ENCODE data around the gene BSND.

BSND gene

DNA sequence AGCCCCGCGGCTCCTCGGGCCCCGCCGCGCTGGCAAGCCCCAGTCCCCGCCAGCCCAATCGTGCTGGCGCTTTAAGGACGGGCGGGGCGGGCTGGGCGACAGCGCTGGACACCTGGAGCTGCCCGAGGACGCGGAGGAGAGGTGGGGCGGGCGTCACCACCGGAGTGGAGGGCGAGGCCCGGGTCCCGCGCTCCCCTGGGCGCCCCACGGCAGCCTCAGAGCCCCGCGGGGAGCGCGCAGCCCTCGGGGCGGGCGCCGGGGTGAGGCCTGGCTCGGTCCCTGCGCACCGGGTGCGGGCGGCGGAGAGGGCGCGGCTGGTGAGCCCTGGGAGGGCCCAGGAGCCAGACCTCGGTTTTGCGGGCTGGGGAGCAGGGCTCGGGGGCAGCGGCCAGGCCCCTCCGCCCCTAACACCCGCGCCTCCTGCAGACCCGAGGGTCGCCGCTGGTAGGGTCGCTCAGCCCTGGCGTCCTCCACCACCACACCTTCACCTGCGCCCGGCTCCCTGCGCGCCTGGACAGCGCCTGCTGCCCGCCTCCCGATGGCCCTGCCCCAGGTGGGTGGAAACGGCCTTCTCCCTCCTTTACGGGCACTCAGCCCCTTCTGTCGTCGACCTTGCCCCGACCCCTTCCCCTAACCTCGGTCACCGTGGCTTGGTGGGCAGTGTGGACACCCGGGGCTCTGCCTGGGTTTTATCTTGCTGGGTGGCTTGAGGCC, 18.0 kb upstream of the BSND start, which contains the start of gene TMEM61:
TMEM61 (plus strand) TSS at position 101 of the 714 bp plus-strand sequence; CDS start at position 539, 438 bp downstream.
- H3K4me3 ChIP-seq (ENCODE audit: low read depth, low read length): no peak within 1 kb of the TSS
- TF ChIP-seq, protein P1, sequence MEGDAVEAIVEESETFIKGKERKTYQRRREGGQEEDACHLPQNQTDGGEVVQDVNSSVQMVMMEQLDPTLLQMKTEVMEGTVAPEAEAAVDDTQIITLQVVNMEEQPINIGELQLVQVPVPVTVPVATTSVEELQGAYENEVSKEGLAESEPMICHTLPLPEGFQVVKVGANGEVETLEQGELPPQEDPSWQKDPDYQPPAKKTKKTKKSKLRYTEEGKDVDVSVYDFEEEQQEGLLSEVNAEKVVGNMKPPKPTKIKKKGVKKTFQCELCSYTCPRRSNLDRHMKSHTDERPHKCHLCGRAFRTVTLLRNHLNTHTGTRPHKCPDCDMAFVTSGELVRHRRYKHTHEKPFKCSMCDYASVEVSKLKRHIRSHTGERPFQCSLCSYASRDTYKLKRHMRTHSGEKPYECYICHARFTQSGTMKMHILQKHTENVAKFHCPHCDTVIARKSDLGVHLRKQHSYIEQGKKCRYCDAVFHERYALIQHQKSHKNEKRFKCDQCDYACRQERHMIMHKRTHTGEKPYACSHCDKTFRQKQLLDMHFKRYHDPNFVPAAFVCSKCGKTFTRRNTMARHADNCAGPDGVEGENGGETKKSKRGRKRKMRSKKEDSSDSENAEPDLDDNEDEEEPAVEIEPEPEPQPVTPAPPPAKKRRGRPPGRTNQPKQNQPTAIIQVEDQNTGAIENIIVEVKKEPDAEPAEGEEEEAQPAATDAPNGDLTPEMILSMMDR (IDR thresholded peaks at IDR 0.05; ENCODE audit: borderline replicate concordance, insufficient read depth, low read depth, low read length): no peak

DNA sequence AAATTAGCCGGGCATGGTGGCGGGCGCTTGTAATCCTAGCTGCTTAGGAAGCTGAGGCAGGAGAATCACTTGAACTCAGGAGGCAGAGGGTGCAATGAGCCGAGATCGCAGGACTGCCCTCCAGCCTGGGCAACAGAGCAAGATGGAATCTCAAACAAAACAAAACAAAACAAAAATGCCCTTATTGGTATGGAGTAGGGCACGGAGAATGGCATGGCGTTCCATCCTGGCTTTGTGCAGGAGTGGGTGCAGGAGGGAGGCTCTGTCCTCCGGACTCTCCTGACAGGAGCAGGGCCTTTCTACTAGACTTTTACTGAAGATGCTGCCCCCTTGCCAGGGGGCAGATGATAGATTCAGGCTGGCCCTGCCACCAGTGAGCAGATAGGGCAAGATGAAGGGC, 17.3 kb upstream of the BSND start:
- no peak overlapping the region for H3K4me3 ChIP-seq (ENCODE audit: low read depth, low read length)
- TF ChIP-seq, protein P1 (IDR thresholded peaks at IDR 0.05; ENCODE audit: borderline replicate concordance, insufficient read depth, low read depth, low read length): no peak

DNA sequence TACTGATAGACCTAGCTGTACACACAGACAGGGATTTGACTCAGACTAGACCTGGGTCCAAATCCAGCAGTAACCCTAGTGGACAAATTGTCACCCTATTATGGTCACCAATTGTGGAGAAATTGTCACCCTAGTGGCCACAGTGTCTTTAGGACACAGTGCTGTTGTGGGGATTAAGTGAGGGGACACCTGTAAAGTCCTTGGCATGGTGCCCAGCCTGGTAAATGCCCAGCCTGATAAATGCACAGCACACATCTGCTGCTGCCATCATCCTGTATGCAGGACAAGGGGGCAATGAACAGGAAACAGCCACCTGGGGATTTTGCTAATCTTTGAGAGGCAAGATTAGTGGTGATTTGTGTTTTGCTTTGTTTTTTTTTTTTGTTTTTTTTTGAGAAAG, 16.0 kb upstream of the BSND start:
- H3K4me3 ChIP-seq (ENCODE audit: low read depth, low read length): no peak overlapping the region
- TF ChIP-seq, protein P1 (IDR thresholded peaks at IDR 0.05; ENCODE audit: borderline replicate concordance, insufficient read depth, low read depth, low read length): no peak

DNA sequence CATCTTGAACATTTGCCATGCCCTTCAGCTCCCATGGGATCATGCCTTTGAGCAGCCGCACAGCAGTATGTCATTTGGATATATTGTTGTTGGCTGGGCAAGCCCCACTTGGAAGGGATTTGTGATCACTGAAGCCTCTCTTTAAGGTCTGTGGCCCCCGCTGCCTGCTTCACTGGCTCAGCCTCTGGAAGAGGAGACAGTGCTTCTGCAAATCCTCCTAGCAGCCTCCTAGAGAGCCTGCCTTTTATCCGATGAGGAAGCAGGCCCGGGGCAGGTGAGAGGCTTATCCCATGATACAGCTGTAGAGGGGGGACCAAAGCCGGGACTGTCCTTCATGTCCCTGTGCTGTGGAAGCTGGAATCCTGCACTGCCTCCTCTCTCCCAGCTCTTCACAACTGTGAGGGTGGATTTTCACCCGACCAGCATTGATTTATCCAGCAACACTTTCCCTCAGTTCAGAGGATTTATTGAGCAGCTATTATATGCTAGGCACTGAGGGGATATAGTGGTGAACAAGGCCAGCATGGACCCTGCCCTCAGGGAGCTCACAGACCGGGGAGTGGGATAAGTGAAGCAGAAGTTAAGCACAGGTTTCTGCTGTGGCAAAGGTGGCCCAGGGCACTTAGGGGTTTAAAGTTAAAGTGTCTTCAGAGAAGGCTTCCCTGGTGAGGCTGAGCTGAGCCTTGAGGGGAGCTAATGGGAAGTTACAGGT, 14.4 kb upstream of the BSND start:
- TF ChIP-seq, protein P1 (IDR thresholded peaks at IDR 0.05; ENCODE audit: borderline replicate concordance, insufficient read depth, low read depth, low read length): no peak
- no peak overlapping the region for H3K4me3 ChIP-seq (ENCODE audit: low read depth, low read length)

DNA sequence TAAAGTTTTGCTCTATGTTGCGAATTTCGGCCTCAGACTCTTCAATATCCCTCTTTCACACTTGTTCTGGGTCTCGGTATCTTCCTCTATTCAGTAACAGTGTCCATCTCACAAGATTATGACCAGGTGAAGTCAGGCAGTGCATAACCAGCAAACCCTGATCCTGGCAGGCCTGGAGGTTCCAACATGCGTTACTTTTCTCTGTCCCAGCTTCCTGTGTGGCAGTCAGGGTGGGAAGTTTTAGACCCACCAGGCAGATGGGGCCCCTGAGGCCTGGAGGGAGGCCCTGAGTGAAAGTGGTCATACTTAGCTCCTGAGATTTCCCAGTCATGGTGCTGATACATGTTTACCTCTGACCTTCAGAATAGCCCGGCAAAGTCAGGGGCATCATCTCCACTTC, 13.2 kb upstream of the BSND start:
- H3K4me3 ChIP-seq (ENCODE audit: low read depth, low read length): no peak overlapping the region
- TF ChIP-seq, protein P1 (IDR thresholded peaks at IDR 0.05; ENCODE audit: borderline replicate concordance, insufficient read depth, low read depth, low read length): no peak

DNA sequence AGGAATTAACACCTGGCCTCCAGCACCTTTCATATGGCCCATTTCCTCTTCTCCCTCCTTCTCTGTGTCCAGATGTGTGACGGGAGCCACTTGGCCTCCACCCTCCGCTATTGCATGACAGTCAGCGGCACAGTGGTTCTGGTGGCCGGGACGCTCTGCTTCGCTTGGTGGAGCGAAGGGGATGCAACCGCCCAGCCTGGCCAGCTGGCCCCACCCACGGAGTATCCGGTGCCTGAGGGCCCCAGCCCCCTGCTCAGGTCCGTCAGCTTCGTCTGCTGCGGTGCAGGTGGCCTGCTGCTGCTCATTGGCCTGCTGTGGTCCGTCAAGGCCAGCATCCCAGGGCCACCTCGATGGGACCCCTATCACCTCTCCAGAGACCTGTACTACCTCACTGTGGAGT, 12.7 kb upstream of the BSND start:
- TF ChIP-seq, protein P1 (IDR thresholded peaks at IDR 0.05; ENCODE audit: borderline replicate concordance, insufficient read depth, low read depth, low read length): no peak
- no peak overlapping the region for H3K4me3 ChIP-seq (ENCODE audit: low read depth, low read length)

DNA sequence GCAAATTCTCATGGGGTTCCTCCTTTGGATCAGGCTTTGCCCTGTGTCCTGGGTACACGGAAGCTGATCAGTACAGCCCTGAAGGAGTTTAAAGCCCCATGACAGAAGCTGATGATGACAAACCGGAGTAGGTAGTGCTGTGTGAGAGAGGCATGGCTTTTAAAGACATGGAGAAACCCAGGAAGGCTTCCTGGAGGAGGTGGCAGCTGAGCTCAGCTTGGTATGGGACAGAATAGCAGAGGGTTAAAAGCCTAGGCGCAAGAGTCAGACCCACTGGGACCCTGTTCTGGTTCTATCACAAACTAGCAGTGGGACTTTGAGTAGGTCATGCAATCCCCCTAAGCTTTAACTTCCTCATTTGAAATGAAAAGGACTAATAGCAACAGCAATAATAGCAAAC, 12.2 kb upstream of the BSND start:
- TF ChIP-seq, protein P1 (IDR thresholded peaks at IDR 0.05; ENCODE audit: borderline replicate concordance, insufficient read depth, low read depth, low read length): no peak
- no peak overlapping the region for H3K4me3 ChIP-seq (ENCODE audit: low read depth, low read length)
